Kidney tubule cell (primary cell): ENCODE results near the gene ZDHHC14.
"Not testable (repeated sequence)": the region's sequence is repeated elsewhere in the genome, so short reads cannot be mapped to it uniquely, and the experiment has no call there.

Experiments
- DNase-seq: peaks from one replicate; pipeline ENCODE4 v3.0.0-alpha.2; 2018; ENCODE audit warnings: low spot score

ZDHHC14 gene

GRCh38 chr6:157552820-157553485 lies 172.0 kb downstream of the ZDHHC14 start:
- no peak for DNase-seq

DNA sequence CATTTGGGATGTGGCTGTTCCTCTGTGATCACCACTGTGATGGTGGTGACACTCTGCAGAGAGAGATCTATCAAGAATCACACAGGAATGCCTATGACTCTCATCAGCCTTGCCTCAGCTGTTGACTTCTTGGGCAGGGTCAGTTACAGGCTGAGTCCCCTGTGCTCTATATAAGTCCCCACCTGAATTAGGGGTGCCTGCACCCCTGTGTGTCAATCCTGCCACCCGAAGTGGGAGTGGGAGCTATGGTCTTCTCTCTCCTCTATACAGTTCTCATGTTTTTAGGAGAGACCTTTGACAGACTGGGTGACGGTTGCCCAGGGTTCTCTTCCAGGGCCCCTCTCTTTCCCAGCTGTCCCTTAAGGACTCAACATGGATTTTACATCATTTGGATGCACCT lies 173.8 kb downstream of the ZDHHC14 start:
- no peak for DNase-seq

- DNase-seq: no peak
These were observed 174.6 kb downstream of the ZDHHC14 start for GRCh38 chr6:157555455-157556143.

GRCh38 chr6:157556144-157556645 lies 175.2 kb downstream of the ZDHHC14 start:
- DNase-seq: no peak

- DNase-seq: no peak
These were observed 175.9 kb downstream of the ZDHHC14 start for GRCh38 chr6:157556671-157557430.

DNA sequence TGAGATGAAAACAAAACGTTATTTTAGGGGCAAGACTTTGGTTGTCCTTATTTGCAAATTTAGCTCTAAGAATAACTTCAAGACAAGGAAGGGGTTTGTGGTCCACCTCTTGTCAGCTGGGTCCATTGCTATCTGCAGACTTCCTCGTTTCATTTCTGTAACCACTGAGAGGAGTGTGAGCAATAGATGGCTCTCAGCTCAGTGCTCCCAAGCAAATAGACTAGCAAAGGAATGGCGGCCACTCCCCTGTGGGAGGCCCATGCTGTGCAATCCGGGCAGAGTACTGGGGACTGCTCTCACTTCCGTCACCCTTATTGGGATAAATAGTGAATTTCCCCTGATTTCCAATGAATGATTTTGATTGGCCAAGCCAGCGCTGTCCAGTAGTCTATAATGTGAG lies 176.6 kb downstream of the ZDHHC14 start:
- no peak for DNase-seq

GRCh38 chr6:157558049-157558448 lies 177.1 kb downstream of the ZDHHC14 start:
- DNase-seq: no peak

GRCh38 chr6:157558487-157559200 lies 177.7 kb downstream of the ZDHHC14 start:
- no peak for DNase-seq

DNA sequence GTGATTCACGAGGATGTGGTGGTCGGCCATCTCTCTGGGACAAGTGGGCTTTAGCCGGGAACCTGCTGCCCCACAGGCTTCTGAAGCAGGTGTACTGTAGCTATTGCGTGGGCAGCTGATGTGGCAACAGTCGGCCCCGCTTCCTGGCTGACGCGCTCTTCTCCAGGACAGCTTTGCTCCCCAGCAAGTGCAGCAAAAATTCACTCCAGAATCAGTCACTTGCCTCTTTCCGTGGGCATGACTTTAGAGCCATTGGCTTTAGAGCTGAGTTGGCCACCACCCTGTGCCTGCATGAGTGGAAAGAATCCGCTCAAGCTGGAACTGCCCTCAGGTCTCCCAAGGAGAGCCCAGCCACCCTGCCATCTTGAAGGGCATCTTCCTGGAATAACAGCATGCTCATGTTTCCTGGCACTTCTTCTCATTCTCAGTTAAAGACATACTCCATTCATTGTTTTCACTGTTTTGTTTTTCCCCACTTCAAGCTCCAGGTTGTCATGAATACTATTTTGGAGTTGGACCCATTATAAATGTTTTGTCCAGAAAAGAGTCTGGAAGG lies 178.3 kb downstream of the ZDHHC14 start:
- no peak for DNase-seq

GRCh38 chr6:157560063-157560462 lies 179.1 kb downstream of the ZDHHC14 start:
- not testable (repeated sequence) for DNase-seq

DNA sequence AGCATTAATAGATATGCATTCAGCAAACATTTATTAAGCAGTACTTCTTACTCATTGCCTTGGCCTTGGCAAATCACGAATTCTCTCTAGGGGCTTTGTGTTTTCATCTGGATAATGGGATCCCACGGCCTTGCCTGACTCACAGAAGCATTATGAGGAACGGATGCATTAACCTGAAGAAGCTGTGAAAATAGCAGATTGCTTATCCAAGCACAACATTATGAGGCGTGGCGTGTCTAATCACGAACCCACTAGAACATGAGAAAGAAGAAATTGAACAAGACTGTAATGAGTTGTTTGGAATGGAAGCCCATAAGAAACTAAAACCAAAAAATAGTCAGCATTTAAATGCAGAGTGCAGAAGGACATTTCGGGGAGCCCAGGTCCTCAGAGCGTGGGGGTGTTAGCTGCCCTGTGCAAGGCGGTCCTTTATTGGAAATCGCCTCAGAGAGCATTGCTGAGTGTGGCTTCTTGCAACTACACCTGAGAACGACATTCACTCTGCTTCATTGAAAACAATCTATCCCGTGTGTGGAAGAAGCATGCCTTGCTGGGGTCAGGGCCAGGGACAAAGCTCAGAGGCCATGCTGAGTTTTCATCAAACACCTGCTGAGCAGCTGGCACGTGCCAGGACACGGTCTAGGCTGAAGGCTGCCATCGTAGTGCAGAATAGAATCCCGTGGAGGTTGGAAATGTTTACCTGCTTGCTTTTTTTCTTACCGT lies 179.9 kb downstream of the ZDHHC14 start:
- DNase-seq: no peak

DNA sequence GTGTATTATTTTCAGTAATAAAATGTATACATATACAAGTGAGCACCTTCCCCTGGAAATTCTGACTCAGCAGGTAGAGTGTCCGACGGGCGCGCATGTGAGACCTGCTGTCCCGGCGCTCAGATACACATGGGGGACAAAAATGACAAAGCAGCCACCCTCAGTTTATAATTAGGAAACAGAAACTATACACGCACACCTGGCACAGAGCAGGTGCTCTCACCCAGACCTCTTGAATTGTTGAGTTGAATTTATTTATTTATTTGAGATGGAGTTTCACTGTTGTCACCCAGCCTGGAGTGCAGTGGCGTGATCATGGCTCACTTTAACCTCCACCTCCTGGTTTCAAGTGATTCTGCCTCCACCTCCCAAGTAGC lies 180.4 kb downstream of the ZDHHC14 start:
- DNase-seq: no peak

- DNase-seq: no peak
These were observed 181.2 kb downstream of the ZDHHC14 start for GRCh38 chr6:157561929-157562810.

DNA sequence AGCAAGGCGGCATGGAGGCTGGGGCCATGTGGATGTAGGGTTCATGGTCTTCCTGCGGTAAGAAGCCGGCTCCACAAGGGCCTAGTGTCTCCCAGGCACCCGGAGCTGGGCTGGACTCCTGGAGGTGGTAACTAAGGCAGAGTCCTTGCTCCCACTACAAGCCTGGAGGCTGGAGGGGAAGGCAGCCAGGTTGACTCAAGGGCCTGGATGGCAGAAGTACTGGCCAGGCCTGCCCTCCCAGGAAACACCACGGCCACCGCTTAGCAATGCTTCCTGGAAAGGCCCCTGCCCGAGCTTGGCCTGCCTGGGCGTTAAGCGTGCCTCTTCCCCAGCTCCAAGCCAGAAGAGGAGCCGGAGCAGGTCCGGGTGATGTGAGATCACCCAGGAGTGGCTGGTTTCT lies 182.0 kb downstream of the ZDHHC14 start:
- DNase-seq: no peak

DNA sequence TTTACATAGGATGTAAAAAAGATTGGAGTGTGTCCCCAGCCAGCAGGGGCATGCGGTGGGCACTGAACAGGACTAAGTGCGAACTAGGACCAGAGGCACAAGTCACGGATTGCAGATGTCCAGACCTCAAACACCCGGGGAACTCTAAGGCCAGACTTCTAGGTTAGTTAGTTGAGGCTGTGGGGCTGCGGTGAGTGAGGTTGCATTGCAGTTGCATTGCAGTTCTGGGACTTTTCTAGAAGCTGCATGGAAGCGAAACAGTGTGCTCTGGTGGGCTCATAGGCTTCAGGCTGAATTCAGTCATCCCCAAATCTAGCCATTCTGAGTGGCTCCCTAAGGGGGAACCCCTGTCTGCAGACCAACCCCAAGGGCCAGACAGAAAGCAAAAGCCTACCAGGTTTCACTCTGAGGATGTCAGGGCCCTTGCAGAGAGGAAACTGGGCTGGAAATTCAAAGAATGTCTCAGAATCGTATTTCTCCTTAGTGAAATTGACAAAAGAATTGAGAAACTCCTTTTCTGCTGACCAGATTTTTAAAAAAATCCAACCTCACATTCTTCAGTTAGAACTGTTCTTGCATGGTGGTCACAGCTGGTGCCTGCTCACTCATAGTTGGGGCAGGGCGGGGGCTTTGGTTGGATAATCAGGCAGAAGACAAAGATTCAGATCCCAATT lies 182.8 kb downstream of the ZDHHC14 start:
- DNase-seq: no peak

- DNase-seq: no peak
These were observed 187.7 kb downstream of the ZDHHC14 start for GRCh38 chr6:157568702-157569101.

DNA sequence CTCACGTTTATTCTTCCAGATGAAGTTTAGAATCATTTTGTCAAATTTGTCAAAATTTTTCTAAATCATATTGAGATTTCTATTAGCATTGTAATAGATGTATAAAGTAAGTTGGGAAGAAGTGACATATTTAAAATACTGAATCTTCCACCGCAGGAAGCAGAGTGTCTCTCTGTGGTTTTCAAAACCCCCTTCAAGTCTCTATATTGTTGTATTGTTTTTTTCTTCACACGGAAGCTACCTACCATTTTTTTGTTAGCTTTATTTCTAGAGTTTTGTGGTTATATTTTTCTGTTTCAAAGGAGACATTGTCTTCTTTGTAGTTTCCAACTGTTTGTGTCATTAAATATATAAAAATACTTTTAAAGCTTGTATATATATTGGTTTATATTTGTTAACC lies 188.6 kb downstream of the ZDHHC14 start:
- no peak for DNase-seq

DNA sequence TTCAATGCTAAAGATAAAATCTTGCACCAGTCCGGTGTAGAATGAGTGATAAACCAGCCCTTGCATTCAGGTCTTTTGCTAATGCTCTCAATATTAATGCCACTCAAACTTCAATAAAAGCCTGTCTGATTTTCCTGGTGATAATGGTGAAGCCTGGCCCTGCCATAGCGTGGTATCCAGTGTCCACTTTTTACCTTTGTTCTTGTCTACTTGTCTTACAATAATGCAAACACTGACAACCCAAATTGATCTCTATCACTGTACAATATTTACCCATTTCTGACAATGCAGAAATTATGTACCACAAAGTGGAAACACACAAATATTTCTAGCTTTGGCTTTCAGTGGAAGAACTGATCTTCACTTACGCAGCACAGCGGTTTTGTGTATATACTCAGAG lies 189.1 kb downstream of the ZDHHC14 start:
- DNase-seq: no peak

GRCh38 chr6:157570752-157571151 lies 189.8 kb downstream of the ZDHHC14 start:
- no peak for DNase-seq

GRCh38 chr6:157571269-157571668 lies 190.3 kb downstream of the ZDHHC14 start:
- no peak for DNase-seq
